GM18499 (cell line): ENCODE results near the gene MED8.
"Not testable (repeated sequence)": the region's sequence is repeated elsewhere in the genome, so short reads cannot be mapped to it uniquely, and the experiment has no call there.

Experiments
- ATAC-seq: cut with Tn5 transposase; IDR thresholded peaks from one replicate; pipeline ENCODE4 v1.9.1; 2021; ENCODE audit warnings: moderate number of reproducible peaks; ENCODE audit not compliant: insufficient read depth, unreplicated experiment

MED8 gene

GRCh38 chr1:43422995-43423671 lies 33.5 kb upstream of the MED8 start:
- no peak for ATAC-seq

GRCh38 chr1:43421976-43422750 lies 32.6 kb upstream of the MED8 start:
- no peak for ATAC-seq

DNA sequence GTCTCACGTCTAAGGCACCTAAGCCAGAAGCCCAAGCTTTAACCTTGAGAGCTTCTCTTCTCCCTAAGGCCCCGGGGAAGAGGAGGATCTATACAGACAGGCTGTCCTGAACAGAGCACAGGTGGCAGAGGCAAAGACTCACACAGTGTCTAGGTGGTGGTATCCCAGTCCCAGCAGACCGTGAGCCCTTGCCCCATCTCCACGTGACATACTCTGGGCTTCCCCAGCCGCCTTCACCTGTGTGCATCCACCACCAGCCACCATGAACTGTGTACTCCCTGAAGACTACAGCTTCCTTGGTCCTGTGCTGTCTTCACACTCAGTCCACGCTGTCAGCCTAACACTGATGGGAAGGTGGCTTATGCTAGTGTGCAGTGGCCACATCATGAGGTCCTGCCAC lies 31.8 kb upstream of the MED8 start:
- no peak for ATAC-seq

DNA sequence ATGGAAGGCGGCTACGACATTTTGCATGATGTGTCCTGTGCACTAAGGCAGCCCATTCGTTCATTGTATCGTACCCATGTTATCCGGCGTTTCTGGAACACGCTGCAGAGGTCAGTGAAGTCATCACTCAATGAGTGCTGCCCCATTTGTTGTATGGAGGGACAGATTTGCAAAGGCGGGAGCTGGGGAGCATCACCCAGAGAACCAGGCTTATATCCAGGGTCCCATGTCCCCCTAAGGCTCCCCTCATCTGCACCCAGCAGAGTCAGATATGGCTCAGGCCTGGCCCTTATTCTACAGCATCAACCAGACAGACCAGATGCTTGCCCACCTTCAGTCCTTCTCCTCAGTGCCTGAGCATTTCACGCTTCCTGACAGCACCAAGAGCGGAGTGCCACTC lies 31.3 kb upstream of the MED8 start:
- no peak for ATAC-seq

GRCh38 chr1:43419627-43420425 lies 30.2 kb upstream of the MED8 start:
- ATAC-seq, result no peak

DNA sequence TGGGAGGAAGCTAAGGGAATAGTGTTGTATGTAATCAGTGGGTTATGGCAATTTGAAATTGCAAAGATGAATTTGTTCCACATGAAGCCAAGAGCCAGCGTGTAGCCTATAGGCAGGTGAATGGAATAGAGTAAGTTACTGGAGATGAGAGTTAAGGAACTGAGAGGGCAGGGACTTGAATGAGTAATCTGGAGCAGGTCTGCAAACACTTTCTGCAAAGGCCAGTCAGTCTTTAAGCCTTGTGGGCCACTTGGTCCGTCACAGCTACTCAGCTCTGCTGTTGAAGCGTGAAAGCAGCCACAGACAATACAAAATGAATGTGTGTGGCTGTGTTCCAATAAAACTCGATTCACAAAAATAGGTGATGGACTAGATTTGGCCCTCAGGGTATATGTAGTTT lies 29.3 kb upstream of the MED8 start:
- ATAC-seq, result no peak

GRCh38 chr1:43415901-43416300 lies 26.3 kb upstream of the MED8 start:
- ATAC-seq, result no peak

DNA sequence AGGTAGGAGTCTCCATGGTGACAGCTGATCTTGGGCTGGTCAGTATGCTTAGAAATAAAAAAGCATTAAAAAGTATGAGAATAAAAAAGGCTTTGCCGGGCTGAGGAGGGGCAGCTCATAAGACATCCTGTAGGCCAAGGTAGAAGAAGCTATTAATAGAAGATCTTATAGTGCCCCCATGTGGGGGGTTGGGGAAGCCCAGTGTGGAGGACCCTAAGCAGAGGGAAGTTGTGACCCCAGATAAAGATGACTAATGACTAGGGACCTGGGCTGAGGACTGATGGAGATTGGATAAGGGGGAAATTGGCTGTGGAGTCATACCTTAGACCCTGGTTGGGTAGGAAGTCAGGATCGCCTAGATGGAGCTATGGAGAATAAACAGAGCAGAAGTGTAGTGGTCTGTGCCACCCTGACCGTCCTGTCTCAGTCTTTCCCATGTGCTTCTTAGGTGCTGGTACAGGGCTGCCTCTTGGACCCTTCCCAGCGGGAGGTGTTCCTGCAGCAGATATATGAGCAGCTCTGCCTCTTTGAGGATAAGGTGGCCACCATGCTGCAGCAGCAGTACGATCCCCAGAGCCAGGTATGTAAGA lies 25.1 kb upstream of the MED8 start:
- ATAC-seq, result no peak

GRCh38 chr1:43413426-43413825 lies 23.8 kb upstream of the MED8 start:
- ATAC-seq, result not testable (repeated sequence)

- no peak for ATAC-seq
Observed at GRCh38 chr1:43410571-43410970, 21.0 kb upstream of the MED8 start.

DNA sequence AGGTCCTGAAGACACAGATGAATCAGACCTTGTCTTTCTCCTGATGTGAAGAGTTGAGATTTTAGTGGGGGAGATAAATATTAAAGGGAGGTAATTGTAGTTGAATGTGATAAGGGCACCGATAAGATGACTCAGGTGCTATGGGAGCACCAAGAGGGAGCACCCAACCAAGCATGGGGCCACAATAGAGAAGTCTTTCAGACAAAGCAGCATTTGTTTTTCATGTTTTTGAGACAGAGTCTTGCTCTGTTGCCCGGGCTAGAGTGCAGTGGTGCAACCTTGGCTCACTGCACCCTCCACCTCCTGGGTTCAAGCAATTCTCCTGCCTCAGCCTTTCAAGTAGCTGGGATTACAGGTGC lies 16.3 kb upstream of the MED8 start:
- ATAC-seq, result no peak

- no peak for ATAC-seq
Observed at GRCh38 chr1:43405219-43405875, 15.7 kb upstream of the MED8 start.

DNA sequence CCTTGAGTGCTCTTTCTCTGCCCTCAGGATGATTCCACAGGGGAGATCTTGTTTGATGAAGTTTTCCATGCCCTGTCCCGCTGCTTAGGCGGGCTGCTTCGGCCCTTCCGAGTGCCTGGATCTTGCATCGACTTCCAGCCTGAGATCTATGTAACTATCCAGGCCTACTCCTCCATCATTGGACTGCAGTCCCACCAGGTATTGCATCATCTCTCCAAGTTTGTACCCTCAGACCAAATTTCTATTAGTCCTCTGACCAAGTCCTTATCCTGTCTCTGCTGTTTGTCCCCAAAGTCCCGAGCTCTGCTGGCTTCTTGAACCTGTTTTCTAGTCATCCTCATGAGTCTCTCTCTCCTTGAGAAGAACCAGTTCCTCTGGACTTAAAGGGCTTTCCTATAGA lies 14.8 kb upstream of the MED8 start:
- no peak for ATAC-seq

GRCh38 chr1:43402089-43402865 lies 12.7 kb upstream of the MED8 start:
- no peak for ATAC-seq

GRCh38 chr1:43400441-43400840 lies 10.8 kb upstream of the MED8 start:
- not testable (repeated sequence) for ATAC-seq

- no peak for ATAC-seq
Observed at GRCh38 chr1:43398227-43398626, 8.6 kb upstream of the MED8 start.

DNA sequence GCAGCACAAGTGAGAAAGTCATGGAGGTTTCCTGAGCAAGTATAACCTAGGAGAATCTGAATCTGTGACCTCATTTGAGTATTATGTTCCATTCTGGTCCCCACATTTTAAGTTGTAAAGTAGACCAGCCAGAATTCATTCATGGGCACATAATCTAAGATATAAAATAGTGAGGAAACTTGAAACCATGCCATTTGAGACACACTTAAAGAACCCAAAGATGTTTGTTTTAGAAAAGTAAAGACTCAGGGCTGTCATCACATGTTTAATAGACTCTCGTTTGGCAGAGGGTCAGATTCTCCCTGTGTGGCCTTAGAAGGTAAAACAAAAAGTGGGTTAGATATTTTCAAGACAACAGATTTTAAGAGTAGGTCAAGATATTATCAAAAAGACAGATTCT lies 6.5 kb upstream of the MED8 start:
- ATAC-seq, result no peak

DNA sequence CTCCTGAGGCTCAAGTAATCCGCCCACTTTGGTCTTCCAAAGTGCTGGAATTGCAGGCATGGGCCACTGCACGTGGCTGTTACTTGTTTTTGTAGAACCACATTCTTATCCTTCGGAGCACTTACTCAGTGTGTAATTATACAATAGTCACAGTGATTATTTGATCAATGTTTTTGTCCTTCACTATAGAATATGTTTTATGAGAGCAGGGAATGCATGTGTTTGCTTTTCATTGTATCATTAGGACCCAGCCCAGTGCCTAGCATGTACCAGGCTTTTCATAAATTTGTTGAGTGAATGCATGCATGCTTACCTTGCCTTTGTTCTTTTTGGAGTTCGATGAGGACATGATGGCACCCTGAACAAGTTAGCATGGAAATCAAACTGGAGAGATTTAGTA lies 5.9 kb upstream of the MED8 start:
- ATAC-seq, result no peak

DNA sequence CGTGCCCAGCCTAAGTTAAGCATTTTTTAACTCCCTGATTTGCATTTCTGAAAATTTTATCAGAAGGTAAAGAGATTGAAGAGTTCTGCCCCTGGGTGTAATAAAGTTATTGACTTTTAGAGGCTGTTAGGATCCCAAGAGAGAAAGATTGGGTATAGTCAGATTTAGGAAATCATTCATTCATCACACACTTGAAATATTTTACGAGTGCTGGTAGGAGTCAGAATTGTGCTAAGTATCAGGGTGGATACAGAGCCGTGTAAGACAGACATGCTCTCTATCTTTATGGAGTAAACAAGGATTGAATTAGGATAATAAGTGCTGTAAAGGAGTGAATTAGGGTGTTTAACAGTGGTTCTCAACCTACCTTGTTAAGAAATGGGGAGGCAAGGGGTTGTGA lies 3.1 kb upstream of the MED8 start:
- no peak for ATAC-seq

DNA sequence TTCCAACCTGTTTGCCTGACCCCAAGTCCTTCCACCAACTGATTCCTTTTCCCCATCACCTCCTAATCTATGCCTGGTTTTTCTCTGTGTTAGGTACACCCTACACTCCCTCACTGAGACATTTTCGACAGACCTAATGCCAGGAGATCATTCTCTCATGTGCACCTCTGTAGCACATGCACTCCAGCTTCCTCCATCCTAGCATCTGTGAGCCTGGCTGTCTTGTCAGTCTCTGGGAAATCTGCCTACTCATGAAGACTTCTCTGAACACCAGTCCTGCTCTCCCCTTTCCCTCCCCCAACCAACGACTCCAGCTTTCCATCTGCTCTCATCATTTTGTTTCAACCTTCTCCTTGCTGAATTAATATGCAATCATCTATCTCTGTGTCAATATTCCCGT lies 987 bp downstream of the MED8 start:
- no peak for ATAC-seq
